ENCODE results near the gene EFHD2.

Gene EFHD2, protein sequence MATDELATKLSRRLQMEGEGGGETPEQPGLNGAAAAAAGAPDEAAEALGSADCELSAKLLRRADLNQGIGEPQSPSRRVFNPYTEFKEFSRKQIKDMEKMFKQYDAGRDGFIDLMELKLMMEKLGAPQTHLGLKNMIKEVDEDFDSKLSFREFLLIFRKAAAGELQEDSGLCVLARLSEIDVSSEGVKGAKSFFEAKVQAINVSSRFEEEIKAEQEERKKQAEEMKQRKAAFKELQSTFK
- long read RNA-seq, partial matches to known transcripts, result 1 of 4 reads
- long read RNA-seq, other reads (novel, unspliced or antisense), result 3 of 4 reads

DNA sequence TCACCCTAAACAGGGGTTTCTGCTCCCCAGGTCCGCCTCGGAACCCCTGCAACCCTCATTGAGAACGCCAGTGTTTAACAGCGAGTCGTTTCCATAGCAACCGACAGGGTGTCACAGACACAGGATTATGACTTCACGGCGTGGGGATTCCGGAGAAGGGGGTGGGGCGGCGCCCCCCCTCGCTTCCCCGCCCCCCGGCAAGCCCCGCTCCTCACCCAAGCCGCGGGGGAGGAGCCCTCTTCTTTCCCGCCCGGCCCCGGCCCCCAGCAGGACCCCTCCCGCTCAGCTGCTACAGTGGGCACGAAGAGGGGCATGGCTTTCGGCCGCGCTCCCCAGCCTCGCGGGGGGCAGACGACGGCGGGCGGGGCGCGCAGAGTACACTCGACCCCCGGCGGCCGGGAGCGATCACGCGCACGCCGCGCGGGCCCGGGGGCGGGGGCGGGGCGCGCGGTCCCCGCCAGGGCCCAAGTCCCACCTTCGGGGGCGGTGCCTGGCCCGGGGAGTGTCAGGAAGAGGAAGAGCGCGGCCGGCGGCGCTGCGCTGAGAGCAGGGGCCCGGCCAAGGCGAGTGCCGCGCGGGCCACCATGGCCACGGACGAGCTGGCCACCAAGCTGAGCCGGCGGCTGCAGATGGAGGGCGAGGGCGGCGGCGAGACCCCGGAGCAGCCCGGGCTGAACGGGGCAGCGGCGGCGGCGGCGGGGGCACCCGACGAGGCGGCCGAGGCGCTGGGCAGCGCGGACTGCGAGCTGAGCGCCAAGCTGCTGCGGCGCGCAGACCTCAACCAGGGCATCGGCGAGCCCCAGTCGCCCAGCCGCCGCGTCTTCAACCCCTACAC lies at the start of gene EFHD2:
Gene EFHD2 (plus strand): TSS at position 501 of the 835 bp plus-strand sequence. CDS start 84 bp downstream, at position 585.
- peak; percentile 59 for TF ChIP-seq SPI1 (IDR thresholded peaks at IDR 0.05; ENCODE audit: borderline replicate concordance, low read depth)
- TF ChIP-seq, protein P1, sequence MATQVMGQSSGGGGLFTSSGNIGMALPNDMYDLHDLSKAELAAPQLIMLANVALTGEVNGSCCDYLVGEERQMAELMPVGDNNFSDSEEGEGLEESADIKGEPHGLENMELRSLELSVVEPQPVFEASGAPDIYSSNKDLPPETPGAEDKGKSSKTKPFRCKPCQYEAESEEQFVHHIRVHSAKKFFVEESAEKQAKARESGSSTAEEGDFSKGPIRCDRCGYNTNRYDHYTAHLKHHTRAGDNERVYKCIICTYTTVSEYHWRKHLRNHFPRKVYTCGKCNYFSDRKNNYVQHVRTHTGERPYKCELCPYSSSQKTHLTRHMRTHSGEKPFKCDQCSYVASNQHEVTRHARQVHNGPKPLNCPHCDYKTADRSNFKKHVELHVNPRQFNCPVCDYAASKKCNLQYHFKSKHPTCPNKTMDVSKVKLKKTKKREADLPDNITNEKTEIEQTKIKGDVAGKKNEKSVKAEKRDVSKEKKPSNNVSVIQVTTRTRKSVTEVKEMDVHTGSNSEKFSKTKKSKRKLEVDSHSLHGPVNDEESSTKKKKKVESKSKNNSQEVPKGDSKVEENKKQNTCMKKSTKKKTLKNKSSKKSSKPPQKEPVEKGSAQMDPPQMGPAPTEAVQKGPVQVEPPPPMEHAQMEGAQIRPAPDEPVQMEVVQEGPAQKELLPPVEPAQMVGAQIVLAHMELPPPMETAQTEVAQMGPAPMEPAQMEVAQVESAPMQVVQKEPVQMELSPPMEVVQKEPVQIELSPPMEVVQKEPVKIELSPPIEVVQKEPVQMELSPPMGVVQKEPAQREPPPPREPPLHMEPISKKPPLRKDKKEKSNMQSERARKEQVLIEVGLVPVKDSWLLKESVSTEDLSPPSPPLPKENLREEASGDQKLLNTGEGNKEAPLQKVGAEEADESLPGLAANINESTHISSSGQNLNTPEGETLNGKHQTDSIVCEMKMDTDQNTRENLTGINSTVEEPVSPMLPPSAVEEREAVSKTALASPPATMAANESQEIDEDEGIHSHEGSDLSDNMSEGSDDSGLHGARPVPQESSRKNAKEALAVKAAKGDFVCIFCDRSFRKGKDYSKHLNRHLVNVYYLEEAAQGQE (IDR thresholded peaks at IDR 0.05; ENCODE audit: insufficient replicate concordance, low read depth), result no peak
- peak; percentile 72 for TF ChIP-seq POLR2AphosphoS5 (IDR thresholded peaks at IDR 0.05; ENCODE audit: low read depth)
- Histone ChIP-seq H3K27me3 (ENCODE audit: insufficient read depth, poor library complexity, severe bottlenecking) (peaks cover 2% of the 10 kb centered on the region), H3K4me3 (replicated peaks; ENCODE audit: insufficient read depth, low read length) (peak within 1 kb of the TSS; percentile 89), H3K27ac (replicated peaks) (peak within 1 kb of the TSS; percentile 88)
- peak; percentile 65 to 77 for DNase-seq (ENCODE audit: low read depth in 1 of 2, low spot score in 1 of 2)

DNA sequence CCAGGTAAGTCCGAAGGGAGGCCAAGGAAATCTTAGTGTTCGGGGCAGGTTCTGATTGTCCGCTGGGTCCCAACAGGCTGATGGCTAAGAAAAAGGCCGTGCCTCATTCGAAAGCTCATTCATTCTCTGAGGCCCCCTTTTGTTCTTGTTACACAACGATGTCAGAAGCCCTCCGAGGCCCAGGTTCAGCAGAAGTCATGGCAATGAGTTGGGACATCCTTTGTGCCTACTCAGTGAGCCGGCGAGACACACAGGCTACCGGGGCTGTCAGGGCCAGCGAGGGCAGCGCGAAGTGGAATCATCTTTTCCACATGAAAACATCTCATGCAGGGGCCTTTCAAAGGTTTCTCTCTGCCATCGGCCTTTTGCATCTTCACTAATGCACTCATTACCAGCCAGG lies 49.0 kb upstream of the EFHD2 start:
- TF ChIP-seq, protein P2, sequence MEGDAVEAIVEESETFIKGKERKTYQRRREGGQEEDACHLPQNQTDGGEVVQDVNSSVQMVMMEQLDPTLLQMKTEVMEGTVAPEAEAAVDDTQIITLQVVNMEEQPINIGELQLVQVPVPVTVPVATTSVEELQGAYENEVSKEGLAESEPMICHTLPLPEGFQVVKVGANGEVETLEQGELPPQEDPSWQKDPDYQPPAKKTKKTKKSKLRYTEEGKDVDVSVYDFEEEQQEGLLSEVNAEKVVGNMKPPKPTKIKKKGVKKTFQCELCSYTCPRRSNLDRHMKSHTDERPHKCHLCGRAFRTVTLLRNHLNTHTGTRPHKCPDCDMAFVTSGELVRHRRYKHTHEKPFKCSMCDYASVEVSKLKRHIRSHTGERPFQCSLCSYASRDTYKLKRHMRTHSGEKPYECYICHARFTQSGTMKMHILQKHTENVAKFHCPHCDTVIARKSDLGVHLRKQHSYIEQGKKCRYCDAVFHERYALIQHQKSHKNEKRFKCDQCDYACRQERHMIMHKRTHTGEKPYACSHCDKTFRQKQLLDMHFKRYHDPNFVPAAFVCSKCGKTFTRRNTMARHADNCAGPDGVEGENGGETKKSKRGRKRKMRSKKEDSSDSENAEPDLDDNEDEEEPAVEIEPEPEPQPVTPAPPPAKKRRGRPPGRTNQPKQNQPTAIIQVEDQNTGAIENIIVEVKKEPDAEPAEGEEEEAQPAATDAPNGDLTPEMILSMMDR (IDR thresholded peaks at IDR 0.05; ENCODE audit: insufficient read depth, low read length), result no peak
- TF ChIP-seq POLR2AphosphoS5 (IDR thresholded peaks at IDR 0.05; ENCODE audit: low read depth), result no peak
- TF ChIP-seq, protein P1 (IDR thresholded peaks at IDR 0.05; ENCODE audit: insufficient replicate concordance, low read depth), result no peak
- no peak for TF ChIP-seq SPI1 (IDR thresholded peaks at IDR 0.05; ENCODE audit: borderline replicate concordance, low read depth)
- DNase-seq (ENCODE audit: low read depth in 1 of 2, low spot score in 1 of 2), result no peak
- Histone ChIP-seq H3K4me3 (replicated peaks; ENCODE audit: insufficient read depth, low read length) (no peak overlapping the region), H3K27me3 (ENCODE audit: insufficient read depth, poor library complexity, severe bottlenecking) (no peaks in the 10 kb centered on the region), H3K27ac (replicated peaks) (no peak overlapping the region)

DNA sequence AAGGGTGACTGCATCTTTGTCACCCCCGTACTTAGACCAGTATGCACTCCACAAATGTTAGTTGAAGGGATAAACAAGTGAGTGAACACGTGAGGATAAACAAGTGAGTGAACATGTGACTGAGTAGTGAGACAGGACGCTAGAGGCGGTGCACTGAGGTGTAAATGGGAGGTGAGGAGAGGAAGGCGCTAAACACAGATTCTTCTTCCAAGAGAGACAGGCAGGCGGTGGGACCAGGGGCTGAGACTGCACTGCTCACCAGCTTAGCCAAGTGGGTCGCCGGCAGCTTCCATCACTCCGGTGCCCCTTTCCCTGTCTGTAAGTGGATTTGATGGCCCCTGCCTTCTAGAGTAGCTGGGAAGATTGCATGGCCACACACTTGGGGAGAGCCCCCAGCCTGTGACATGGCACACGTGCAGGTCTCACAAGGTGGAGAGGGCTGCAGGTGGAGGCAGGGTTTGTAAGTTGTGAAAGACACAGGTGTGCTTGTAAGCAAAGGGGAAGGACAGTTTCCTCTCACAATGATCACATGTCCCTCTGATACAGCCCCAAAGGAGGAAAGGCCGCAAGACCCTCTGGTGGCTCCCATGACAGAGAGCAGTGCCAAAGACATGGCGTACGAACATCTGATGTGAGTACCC lies 47.5 kb upstream of the EFHD2 start:
- Histone ChIP-seq H3K27me3 (ENCODE audit: insufficient read depth, poor library complexity, severe bottlenecking) (no peaks in the 10 kb centered on the region), H3K4me3 (replicated peaks; ENCODE audit: insufficient read depth, low read length) (no peak overlapping the region), H3K27ac (replicated peaks) (no peak overlapping the region)
- TF ChIP-seq SPI1 (IDR thresholded peaks at IDR 0.05; ENCODE audit: borderline replicate concordance, low read depth) (no peak), POLR2AphosphoS5 (IDR thresholded peaks at IDR 0.05; ENCODE audit: low read depth) (no peak), GABPA (IDR thresholded peaks at IDR 0.05; ENCODE audit: low read depth) (no peak)
- TF ChIP-seq, protein P1 (IDR thresholded peaks at IDR 0.05; ENCODE audit: insufficient replicate concordance, low read depth), result no peak
- TF ChIP-seq, protein P2 (IDR thresholded peaks at IDR 0.05; ENCODE audit: insufficient read depth, low read length), result no peak
- DNase-seq (ENCODE audit: low read depth in 1 of 2, low spot score in 1 of 2), result no peak

Data from HL-60 (cell line).